ENCODE data around the gene GMEB1. TPM values are rescaled to one million over a fixed set of nuclear protein-coding genes. Genes with fewer than 3 reads are reported as not detected.
"Not testable (repeated sequence)": the region's sequence is repeated elsewhere in the genome, so short reads cannot be mapped to it uniquely, and the experiment has no call there.

The GMEB1 gene
- total RNA-seq, 2 donors from 2014 or later = 24.6 to 29.2 TPM

DNA sequence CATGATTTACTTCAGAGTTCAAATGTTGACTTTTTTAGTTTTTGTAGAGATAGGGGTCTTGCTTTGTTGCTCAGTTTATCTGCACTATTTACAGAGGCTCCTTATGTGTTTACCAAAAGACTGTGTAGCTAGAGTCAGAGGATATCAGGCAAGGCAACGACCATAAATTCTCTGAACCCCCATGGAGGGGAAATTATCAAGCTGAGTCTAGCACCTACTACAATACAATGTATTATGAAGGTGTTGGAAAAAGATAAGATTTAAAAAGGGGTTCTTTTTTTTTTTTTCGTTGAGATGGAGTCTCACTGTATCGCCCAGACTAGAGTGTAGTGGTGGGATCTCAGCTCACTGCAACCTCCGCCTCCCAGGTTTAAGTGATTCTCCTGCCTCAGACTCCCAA, 16.4 kb downstream of the GMEB1 start:
- H3K9me3 ChIP-seq (ENCODE audit: control insufficient read depth, low read length) = no peaks in the 10 kb centered on the region
- no peak for DNase-seq
- no peaks in the 10 kb centered on the region for H3K4me1 ChIP-seq (ENCODE audit: control insufficient read depth, insufficient read depth, low read length)
- Mint-ChIP-seq H3K36me3 (ENCODE audit: low read depth) (peaks cover 48% of the 10 kb centered on the region), H3K9me3 (no peaks in the 10 kb centered on the region), H3K4me3 (no peak overlapping the region), H3K27ac (peak overlapping the region; percentile 82), H3K4me1 (peaks cover 28% of the 10 kb centered on the region), H3K27me3 (ENCODE audit: insufficient read depth) (no peaks in the 10 kb centered on the region)
- TF ChIP-seq, protein P1, sequence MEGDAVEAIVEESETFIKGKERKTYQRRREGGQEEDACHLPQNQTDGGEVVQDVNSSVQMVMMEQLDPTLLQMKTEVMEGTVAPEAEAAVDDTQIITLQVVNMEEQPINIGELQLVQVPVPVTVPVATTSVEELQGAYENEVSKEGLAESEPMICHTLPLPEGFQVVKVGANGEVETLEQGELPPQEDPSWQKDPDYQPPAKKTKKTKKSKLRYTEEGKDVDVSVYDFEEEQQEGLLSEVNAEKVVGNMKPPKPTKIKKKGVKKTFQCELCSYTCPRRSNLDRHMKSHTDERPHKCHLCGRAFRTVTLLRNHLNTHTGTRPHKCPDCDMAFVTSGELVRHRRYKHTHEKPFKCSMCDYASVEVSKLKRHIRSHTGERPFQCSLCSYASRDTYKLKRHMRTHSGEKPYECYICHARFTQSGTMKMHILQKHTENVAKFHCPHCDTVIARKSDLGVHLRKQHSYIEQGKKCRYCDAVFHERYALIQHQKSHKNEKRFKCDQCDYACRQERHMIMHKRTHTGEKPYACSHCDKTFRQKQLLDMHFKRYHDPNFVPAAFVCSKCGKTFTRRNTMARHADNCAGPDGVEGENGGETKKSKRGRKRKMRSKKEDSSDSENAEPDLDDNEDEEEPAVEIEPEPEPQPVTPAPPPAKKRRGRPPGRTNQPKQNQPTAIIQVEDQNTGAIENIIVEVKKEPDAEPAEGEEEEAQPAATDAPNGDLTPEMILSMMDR (conservative IDR thresholded peaks at IDR 0.05) = no peak
- H3K9ac ChIP-seq (ENCODE audit: extremely low read depth, low read length, poor library complexity, severe bottlenecking) = no peak overlapping the region
- 55 to 90% methylated on average over 2 to 4 of the region's 4 CpGs for WGBS, 2 experiments (ENCODE audit: insufficient coverage in 1 of 2, insufficient read length in 1 of 2)
- H3K4me3 ChIP-seq (ENCODE audit: low read length) = no peak overlapping the region
- peaks cover 33% of the 10 kb centered on the region for H3K36me3 ChIP-seq (ENCODE audit: control insufficient read depth, insufficient read depth, low read length)
- H3K27ac ChIP-seq (ENCODE audit: low read depth, low read length) = no peak overlapping the region
- no peaks in the 10 kb centered on the region for H3K27me3 ChIP-seq (ENCODE audit: control insufficient read depth, insufficient read depth, low read length, poor library complexity, severe bottlenecking)

DNA sequence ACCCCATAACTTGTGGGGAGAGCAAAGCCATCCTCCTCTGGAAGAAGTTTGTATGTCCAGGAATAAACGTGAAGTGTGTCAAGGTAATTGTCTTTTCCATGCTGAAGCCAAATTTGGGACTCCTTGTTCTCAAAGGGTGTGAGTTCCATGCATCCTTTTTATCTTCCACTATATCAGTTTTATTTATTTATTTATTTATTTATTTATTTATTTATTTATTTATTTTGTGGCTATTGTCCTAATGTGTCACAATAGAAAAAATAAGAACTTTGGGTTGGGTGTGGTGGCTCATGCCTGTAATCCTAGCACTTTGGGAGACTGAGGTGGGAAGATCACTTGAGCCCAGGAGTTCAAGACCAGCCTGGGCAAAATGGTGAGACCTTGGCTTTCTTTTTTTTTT, 23.0 kb downstream of the GMEB1 start:
- not testable (repeated sequence) for H3K27ac Mint-ChIP-seq; H3K4me1 Mint-ChIP-seq; H3K9ac ChIP-seq (ENCODE audit: extremely low read depth, low read length, poor library complexity, severe bottlenecking); H3K4me1 ChIP-seq (ENCODE audit: control insufficient read depth, insufficient read depth, low read length); H3K4me3 ChIP-seq (ENCODE audit: low read length); H3K4me3 Mint-ChIP-seq; H3K27me3 ChIP-seq (ENCODE audit: control insufficient read depth, insufficient read depth, low read length, poor library complexity, severe bottlenecking); H3K27me3 Mint-ChIP-seq (ENCODE audit: insufficient read depth); DNase-seq; H3K27ac ChIP-seq (ENCODE audit: low read depth, low read length); H3K9me3 Mint-ChIP-seq; H3K9me3 ChIP-seq (ENCODE audit: control insufficient read depth, low read length)
- WGBS, 2 experiments (ENCODE audit: insufficient coverage in 1 of 2, insufficient read length in 1 of 2) = 100% methylated on average over 1 of the region's 1 CpG
- H3K36me3 ChIP-seq (ENCODE audit: control insufficient read depth, insufficient read depth, low read length) = peaks cover 57% of the 10 kb centered on the region
- peaks cover 54% of the 10 kb centered on the region for H3K36me3 Mint-ChIP-seq (ENCODE audit: low read depth)

DNA sequence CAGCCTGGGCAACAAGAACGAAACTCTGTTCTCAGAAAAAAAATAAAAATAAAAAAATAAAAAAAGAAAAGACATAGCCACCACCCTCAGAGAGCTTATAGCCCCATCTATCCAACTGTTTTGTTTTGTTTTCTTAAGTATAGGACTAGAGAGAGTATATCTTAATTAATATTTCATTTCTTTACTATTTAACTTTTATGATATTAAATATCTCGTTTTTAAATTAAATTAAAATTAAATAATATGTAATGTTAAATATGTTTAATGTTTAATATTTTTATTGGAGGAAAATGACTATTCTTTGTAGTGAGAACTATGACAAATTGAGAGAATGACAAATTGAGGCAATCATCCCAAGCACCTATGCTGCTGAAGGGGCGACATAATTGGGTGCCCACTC, 35.0 kb downstream of the GMEB1 start:
- peaks cover 58% of the 10 kb centered on the region for H3K36me3 ChIP-seq (ENCODE audit: control insufficient read depth, insufficient read depth, low read length)
- TF ChIP-seq, protein P1 (conservative IDR thresholded peaks at IDR 0.05) = no peak
- no peak overlapping the region for H3K27ac Mint-ChIP-seq
- no peak overlapping the region for H3K4me3 Mint-ChIP-seq
- no peaks in the 10 kb centered on the region for H3K4me1 Mint-ChIP-seq
- no peaks in the 10 kb centered on the region for H3K9me3 ChIP-seq (ENCODE audit: control insufficient read depth, low read length)
- no peak overlapping the region for H3K9ac ChIP-seq (ENCODE audit: extremely low read depth, low read length, poor library complexity, severe bottlenecking)
- no peaks in the 10 kb centered on the region for H3K9me3 Mint-ChIP-seq
- H3K4me3 ChIP-seq (ENCODE audit: low read length) = no peak overlapping the region
- 87% methylated on average over 1 of the region's 3 CpGs; no CpG with 5 or more reads in 1 of the 2 experiments for WGBS, 2 experiments (ENCODE audit: insufficient coverage in 1 of 2, insufficient read length in 1 of 2)
- H3K27me3 ChIP-seq (ENCODE audit: control insufficient read depth, insufficient read depth, low read length, poor library complexity, severe bottlenecking) = no peaks in the 10 kb centered on the region
- peaks cover 64% of the 10 kb centered on the region for H3K36me3 Mint-ChIP-seq (ENCODE audit: low read depth)
- no peaks in the 10 kb centered on the region for H3K4me1 ChIP-seq (ENCODE audit: control insufficient read depth, insufficient read depth, low read length)
- DNase-seq = no peak
- H3K27me3 Mint-ChIP-seq (ENCODE audit: insufficient read depth) = no peaks in the 10 kb centered on the region
- H3K27ac ChIP-seq (ENCODE audit: low read depth, low read length) = no peak overlapping the region

DNA sequence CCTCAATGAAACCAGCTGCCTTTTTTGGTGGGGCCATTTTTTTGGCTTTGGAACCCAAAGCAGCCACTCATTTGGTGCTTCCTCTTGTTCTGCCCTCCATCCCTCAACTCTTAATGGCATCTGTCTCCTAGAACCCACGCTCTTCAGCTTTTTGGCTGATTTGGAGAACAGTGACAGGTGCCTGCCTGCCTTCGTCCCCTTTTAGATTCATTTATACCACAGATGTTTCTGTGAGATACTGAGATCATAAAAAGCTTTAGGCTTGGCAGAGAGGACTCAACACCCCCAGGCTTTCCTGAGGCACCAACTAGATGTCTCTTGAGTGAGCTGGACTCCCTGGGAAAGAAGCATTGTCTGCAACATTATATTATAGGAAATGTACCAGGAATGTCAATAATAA, 47.8 kb downstream of the GMEB1 start:
- Histone ChIP-seq H3K27me3 (ENCODE audit: control insufficient read depth, insufficient read depth, low read length, poor library complexity, severe bottlenecking) (no peaks in the 10 kb centered on the region), H3K9me3 (ENCODE audit: control insufficient read depth, low read length) (no peaks in the 10 kb centered on the region), H3K4me3 (ENCODE audit: low read length) (no peak overlapping the region), H3K9ac (ENCODE audit: extremely low read depth, low read length, poor library complexity, severe bottlenecking) (no peak overlapping the region), H3K4me1 (ENCODE audit: control insufficient read depth, insufficient read depth, low read length) (no peaks in the 10 kb centered on the region), H3K36me3 (ENCODE audit: control insufficient read depth, insufficient read depth, low read length) (peaks cover 37% of the 10 kb centered on the region), H3K27ac (ENCODE audit: low read depth, low read length) (no peak overlapping the region)
- no peak for DNase-seq
- Mint-ChIP-seq H3K36me3 (ENCODE audit: low read depth) (peaks cover 39% of the 10 kb centered on the region), H3K9me3 (no peaks in the 10 kb centered on the region), H3K27ac (no peak overlapping the region), H3K27me3 (ENCODE audit: insufficient read depth) (no peaks in the 10 kb centered on the region), H3K4me1 (peaks cover 9% of the 10 kb centered on the region), H3K4me3 (no peak overlapping the region)
- 96 to 100% methylated on average over 1 to 2 of the region's 2 CpGs for WGBS, 2 experiments (ENCODE audit: insufficient coverage in 1 of 2, insufficient read length in 1 of 2)
- TF ChIP-seq, protein P1 (conservative IDR thresholded peaks at IDR 0.05) = no peak
